Kidney epithelial cell (primary cell): Measurements from ENCODE around the gene MACROD2. TPM values are rescaled to one million over a fixed set of nuclear protein-coding genes. Genes with fewer than 3 reads are reported as not detected.

ENCODE experiments used
- DNase-seq: peaks from one replicate; pipeline ENCODE4 v3.0.0-alpha.2; 2010; ENCODE audit warnings: low read depth
- H3K27me3 ChIP-seq: 2 replicates; pipeline ENCODE4 v1.6.0; 2011; ENCODE audit warnings: low read length; ENCODE audit not compliant: control insufficient read depth, insufficient read depth
- H3K36me3 ChIP-seq: 2 replicates; pipeline ENCODE4 v1.5.1; 2011; ENCODE audit warnings: low read length; ENCODE audit not compliant: control insufficient read depth, insufficient read depth
- H3K4me3 ChIP-seq: 2 replicates; pipeline ENCODE4 v1.5.1; 2011; ENCODE audit warnings: low read depth, mild to moderate bottlenecking, control low read depth, low read length
- CTCF ChIP-seq: IDR thresholded peaks from 2 replicates; pipeline ENCODE4 v1.5.1; 2011; ENCODE audit warnings: mild to moderate bottlenecking, moderate library complexity, low read length, control low read depth, inconsistent platforms; ENCODE audit not compliant: insufficient read depth, poor library complexity, severe bottlenecking
- total RNA-seq: library from RNA; depleted of rRNA; stranded (reverse); fragments of >200 nt; gene quantifications from 2 replicates; pipeline ENCODE4 v1.2.3, GENCODE V29; 2015

Gene MACROD2
- total RNA-seq, 1 donor from 2014 or later, result 0.79 TPM

- no peak for DNase-seq
- H3K36me3 ChIP-seq, result no peaks in the 10 kb centered on the region
- no peaks in the 10 kb centered on the region for H3K27me3 ChIP-seq
- no peak overlapping the region for H3K4me3 ChIP-seq
- TF ChIP-seq CTCF, result no peak
Measured at GRCh38 chr20:14127514-14128223, 132.4 kb downstream of the MACROD2 start.

- H3K4me3 ChIP-seq, result no peak overlapping the region
- no peaks in the 10 kb centered on the region for H3K27me3 ChIP-seq
- H3K36me3 ChIP-seq, result no peaks in the 10 kb centered on the region
- no peak for DNase-seq
- TF ChIP-seq CTCF, result no peak
Measured at GRCh38 chr20:14134004-14134403, 138.7 kb downstream of the MACROD2 start.

- TF ChIP-seq CTCF, result peak; percentile 63
- no peaks in the 10 kb centered on the region for H3K36me3 ChIP-seq
- peak; percentile 37 for DNase-seq
- H3K27me3 ChIP-seq, result no peaks in the 10 kb centered on the region
- no peak overlapping the region for H3K4me3 ChIP-seq
Measured at GRCh38 chr20:14142171-14142570, 146.9 kb downstream of the MACROD2 start.

- no peak for TF ChIP-seq CTCF
- DNase-seq, result peak; percentile 28
- no peaks in the 10 kb centered on the region for H3K36me3 ChIP-seq
- H3K4me3 ChIP-seq, result no peak overlapping the region
- no peaks in the 10 kb centered on the region for H3K27me3 ChIP-seq
Measured at GRCh38 chr20:14142964-14143627, 147.8 kb downstream of the MACROD2 start.

- no peak for DNase-seq
- no peaks in the 10 kb centered on the region for H3K36me3 ChIP-seq
- H3K4me3 ChIP-seq, result no peak overlapping the region
- no peaks in the 10 kb centered on the region for H3K27me3 ChIP-seq
- no peak for TF ChIP-seq CTCF
Measured at GRCh38 chr20:14148042-14148441, 152.7 kb downstream of the MACROD2 start.
